Lower leg skin (tissue), 4 donors: ENCODE measurements around the gene PRAMEF26. TPM values are rescaled to one million over a fixed set of nuclear protein-coding genes. Genes with fewer than 3 reads are reported as not detected.
"Not testable (repeated sequence)": the region's sequence is repeated elsewhere in the genome, so short reads cannot be mapped to it uniquely, and the experiment has no call there.

Experiments used
- DNase-seq, 2 donors: peaks; one replicate each; pipeline ENCODE4 v3.0.0-alpha.2; 2019; ENCODE audit warnings: low spot score in 2 of 2
- H3K4me3 ChIP-seq: fragments of 200-600 bp; sonication (generic); 2 replicates; pipeline ENCODE4 v1.5.1; 2017; ENCODE audit warnings: mild to moderate bottlenecking, low read depth; ENCODE audit not compliant: poor library complexity, severe bottlenecking
- WGBS, 2 donors: methylation state at CpG; one replicate each; pipeline ENCODE4 v1.1.5; 2018; 5-methylcytosine and 5-hydroxymethylcytosine counted together
- intact Hi-C: fragments of 100-400 bp; cut with DNase I; formaldehyde crosslinking; loops from one replicate; pipeline ENCODE4 v1.15.0; 2023; ENCODE audit warnings: low total_unique reads
- total RNA-seq, 4 donors: library from RNA; depleted of rRNA; stranded (reverse); fragments of >200 nt; gene quantifications; one replicate each; pipeline ENCODE4 v1.1.0, GENCODE V29; 2016

PRAMEF26 gene
- total RNA-seq: not detected

DNA sequence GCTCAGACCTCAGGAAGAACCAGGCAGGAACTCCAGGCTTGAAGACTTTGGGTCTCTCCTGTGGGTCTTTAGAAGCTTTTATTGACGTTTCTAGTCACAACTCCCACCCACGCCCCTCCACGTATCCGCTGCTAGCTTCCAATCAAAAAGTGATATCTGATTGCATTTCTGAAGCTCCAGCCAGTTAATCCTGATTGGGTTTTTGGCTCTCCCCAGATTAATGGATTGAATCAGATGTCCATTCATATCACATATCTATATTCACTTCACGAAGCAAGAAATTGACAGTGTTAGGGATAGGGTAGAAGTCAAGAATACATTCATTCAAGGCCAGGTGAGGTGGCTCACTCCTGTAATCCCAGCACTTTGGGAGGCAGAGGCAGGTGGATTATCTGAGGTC is at the start of gene PRAMEF26:
Gene PRAMEF26, minus strand, starts transcription at position 101 of the 400 bp plus-strand sequence. CDS start 2,914 bp downstream, outside the sequence.
- 83 to 100% methylated on average over 1 of the region's 5 CpGs for WGBS, 2 donors
- DNase-seq, H3K4me3 ChIP-seq, intact Hi-C loops: not testable (repeated sequence)

GRCh38 chr1:13201309-13201708 is 45.5 kb upstream of the PRAMEF26 start, which contains the start of gene PRAMEF13:
PRAMEF13 (minus strand) TSS chr1:13201409; CDS start chr1:13199589, 1,820 bp downstream.
- DNase-seq, intact Hi-C loops, H3K4me3 ChIP-seq: not testable (repeated sequence)
- WGBS, 2 donors: no CpG with 5 or more reads among the region's 5 CpGs

DNA sequence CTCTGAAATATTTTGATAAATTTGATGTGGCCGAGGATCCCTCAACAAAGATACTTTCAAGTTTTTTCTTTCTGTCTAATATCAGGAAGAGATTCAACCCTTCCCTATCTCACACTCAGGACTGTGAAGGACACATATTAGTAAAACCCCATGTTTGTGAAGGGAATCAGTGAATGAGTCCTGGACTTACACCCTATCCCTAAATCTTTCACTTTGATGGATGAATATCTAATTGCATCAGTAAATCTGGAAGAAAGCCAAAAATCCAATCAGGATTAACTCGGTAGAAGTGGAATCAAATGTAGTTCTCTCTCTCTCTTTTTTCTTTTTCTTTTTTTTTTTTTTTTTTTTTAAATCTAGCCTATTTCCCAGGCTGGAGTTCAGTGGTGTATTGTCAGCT is 15.7 kb upstream of the PRAMEF26 start, which contains the start of gene PRAMEF9:
Gene PRAMEF9, plus strand, starts transcription at position 301 of the 400 bp plus-strand sequence. CDS start 3,433 bp downstream, outside the sequence.
- intact Hi-C loops, DNase-seq, H3K4me3 ChIP-seq: not testable (repeated sequence)
- 84% methylated on average over 2 of the region's 2 CpGs; no CpG with 5 or more reads in 1 of the 2 donors for WGBS, 2 donors

DNA sequence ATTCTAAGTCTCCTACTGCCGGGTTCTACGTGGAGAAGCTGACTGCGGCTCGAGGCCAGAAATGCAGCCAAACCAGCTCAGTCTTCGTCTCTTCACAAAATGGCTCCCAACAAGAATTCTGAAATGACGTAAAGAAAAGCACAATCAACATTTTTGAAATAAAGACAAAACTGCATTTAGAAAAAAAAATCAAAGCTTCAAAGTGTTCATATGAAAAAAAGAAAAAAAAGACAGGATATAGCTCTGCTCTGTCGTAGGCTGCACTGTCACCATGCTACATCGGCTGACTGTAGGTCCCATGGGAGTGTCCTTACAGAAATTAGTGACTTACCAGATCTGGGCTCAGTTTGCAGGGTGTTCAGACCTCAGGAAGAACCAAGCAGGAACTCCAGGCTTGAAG is 9.7 kb upstream of the PRAMEF26 start, which contains the start of gene HNRNPCL4:
Gene HNRNPCL4, minus strand, starts transcription at position 101 of the 400 bp plus-strand sequence. CDS start 164 bp downstream, outside the sequence.
- DNase-seq, intact Hi-C loops, H3K4me3 ChIP-seq: not testable (repeated sequence)
- WGBS, 2 donors: no CpG with 5 or more reads among the region's 8 CpGs

GRCh38 chr1:13116754-13117153 is 39.1 kb downstream of the PRAMEF26 start, which contains the start of gene HNRNPCL2:
HNRNPCL2 (minus strand) TSS chr1:13116854; CDS start chr1:13116400, 454 bp downstream.
- H3K4me3 ChIP-seq, intact Hi-C loops, DNase-seq: not testable (repeated sequence)
- WGBS, 2 donors: 92 to 93% methylated on average over 6 of the region's 6 CpGs

Other genes starting within 250 kb of the PRAMEF26 start
- not detected for gene PRAMEF7, start 239.4 kb downstream of the PRAMEF26 start, total RNA-seq
- gene PRAMEF6, start 208.4 kb downstream of the PRAMEF26 start, total RNA-seq: not detected
- gene PRAMEF27, start 99.4 kb downstream of the PRAMEF26 start, total RNA-seq: not detected
- not detected for gene HNRNPCL3, start 95.2 kb downstream of the PRAMEF26 start, total RNA-seq
- not detected for gene PRAMEF25, start 85.2 kb downstream of the PRAMEF26 start, total RNA-seq
- gene HNRNPCL2, start 39.2 kb downstream of the PRAMEF26 start, total RNA-seq: not detected
- gene HNRNPCL4, start 9.6 kb upstream of the PRAMEF26 start, total RNA-seq: not detected
- gene PRAMEF9, start 15.8 kb upstream of the PRAMEF26 start, total RNA-seq: not detected
- gene PRAMEF13, start 45.4 kb upstream of the PRAMEF26 start, total RNA-seq: not detected
- gene PRAMEF18, start 70.1 kb upstream of the PRAMEF26 start, total RNA-seq: not detected
- gene PRAMEF5, start 98.2 kb upstream of the PRAMEF26 start, total RNA-seq: not detected
- gene PRAMEF8, start 129.1 kb upstream of the PRAMEF26 start, total RNA-seq: not detected
- not detected for gene PRAMEF33, start 147.5 kb upstream of the PRAMEF26 start, total RNA-seq
- gene PRAMEF15, start 159.6 kb upstream of the PRAMEF26 start, total RNA-seq: not detected
- not detected for gene PRAMEF14, start 191.1 kb upstream of the PRAMEF26 start, total RNA-seq
- not detected for gene PRAMEF19, start 215.9 kb upstream of the PRAMEF26 start, total RNA-seq
- not detected for gene PRAMEF17, start 233.6 kb upstream of the PRAMEF26 start, total RNA-seq